DMS53 treated with DMSO at 0.1 percent for 48 hours (cell line): ENCODE data around the gene STXBP5L.
A peak's percentile ranks its signal among the peaks of the same experiment; 100 is the strongest.
"Not testable (repeated sequence)": the region's sequence is repeated elsewhere in the genome, so short reads cannot be mapped to it uniquely, and the experiment has no call there.

Experiments
- DNase-seq: peaks from one replicate; lab custom pipeline; 2025; ENCODE audit not compliant: unreplicated experiment; lab: John Stamatoyannopoulos, UW

STXBP5L gene

DNA sequence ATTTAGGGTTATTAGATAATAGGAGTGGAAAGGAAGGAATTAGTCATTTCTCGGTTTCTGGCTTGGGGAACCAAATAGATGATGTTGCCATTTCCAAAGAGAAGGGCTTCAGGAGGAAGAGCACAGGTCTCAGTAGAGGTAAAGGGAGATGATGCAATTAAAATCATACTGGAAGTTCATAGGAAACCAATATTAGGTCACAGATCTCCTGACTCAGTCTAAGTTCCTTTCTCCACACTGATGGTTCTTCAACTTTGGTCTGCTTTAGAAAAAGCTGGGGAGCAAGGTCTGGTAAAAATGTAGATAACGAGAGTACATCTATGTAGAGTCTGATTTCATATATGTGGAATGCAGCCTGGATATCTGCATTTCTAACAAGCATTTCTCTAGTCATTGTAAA, 506.9 kb downstream of the STXBP5L start:
- no peak for DNase-seq

DNA sequence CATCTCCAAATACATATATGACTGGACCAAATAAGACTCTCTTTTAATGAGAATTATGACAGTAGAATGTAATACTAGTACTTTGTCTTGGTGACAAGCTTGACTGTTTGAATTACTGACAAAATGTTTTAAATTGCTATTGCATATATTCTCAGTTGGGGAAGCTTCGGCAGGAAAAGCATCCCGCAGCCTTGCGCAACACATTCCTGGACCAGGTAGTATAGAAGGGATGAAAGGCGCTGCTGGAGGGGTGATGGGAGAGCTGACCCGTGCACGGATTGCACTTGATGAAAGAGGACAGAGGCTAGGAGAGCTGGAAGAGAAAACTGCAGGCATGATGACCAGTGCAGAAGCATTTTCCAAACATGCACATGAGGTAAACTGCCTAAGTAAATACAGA, 510.2 kb downstream of the STXBP5L start:
- no peak for DNase-seq

DNA sequence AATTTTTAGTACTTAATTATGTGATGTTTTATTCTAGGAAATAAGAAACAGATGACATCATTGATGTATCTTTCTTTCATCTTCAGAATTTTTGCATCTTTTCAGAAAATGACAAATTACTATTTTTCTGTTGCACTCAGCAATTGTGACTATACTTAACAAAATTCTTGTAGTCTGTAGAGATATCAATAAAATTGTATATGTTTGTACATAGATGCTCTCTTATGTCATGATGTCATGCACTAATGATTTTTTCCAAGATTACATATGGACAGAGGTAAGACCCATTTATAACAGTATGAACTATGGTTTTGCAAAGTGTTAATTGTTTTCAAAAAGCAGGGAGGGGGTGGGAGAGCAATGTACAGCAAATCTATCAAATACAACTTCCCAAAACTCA, 516.5 kb downstream of the STXBP5L start:
- no peak for DNase-seq

GRCh38 chr3:121430664-121431215, 522.7 kb downstream of the STXBP5L start:
- DNase-seq: no peak

GRCh38 chr3:121431726-121432517, 523.9 kb downstream of the STXBP5L start:
- peak; percentile 49 for DNase-seq

DNA sequence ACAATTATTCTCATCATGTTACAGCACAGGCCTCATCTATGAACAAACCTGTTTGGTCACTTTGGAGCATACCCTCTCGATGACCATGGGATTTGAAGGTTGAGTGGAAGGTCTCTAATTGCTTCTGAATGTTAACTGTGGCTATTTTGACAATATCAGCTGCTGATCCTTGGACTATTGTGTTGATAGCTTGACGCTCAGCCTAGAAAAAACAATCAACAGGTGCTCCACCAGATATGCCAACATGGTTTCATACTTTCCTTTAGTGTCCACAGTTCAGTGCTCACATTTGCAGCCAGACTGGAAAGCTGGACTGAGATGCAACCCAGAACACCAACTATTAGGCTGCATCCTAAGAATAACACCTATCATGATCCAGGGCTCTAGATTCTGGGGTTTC, 528.1 kb downstream of the STXBP5L start:
- DNase-seq: no peak

DNA sequence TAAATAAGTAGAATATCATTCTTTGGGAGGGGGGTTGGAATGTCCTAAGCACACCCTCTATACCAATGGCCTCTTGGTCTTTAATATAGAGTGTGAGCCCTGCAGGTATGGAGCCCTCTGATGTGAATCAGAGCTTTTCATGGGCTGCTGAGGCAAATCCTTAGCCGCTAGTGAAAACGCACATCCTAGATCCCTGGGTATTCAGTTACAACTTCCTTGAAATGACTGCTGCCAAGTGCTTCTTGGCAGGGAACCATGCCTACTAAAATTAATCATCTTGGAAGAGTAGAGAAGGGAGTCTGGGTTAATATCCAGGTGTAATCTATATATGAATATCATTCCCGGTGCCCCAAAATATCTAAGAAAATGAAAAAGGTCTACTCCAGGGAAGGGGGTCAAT, 528.6 kb downstream of the STXBP5L start:
- DNase-seq: no peak

GRCh38 chr3:121443456-121443855, 535.5 kb downstream of the STXBP5L start:
- DNase-seq: no peak

DNA sequence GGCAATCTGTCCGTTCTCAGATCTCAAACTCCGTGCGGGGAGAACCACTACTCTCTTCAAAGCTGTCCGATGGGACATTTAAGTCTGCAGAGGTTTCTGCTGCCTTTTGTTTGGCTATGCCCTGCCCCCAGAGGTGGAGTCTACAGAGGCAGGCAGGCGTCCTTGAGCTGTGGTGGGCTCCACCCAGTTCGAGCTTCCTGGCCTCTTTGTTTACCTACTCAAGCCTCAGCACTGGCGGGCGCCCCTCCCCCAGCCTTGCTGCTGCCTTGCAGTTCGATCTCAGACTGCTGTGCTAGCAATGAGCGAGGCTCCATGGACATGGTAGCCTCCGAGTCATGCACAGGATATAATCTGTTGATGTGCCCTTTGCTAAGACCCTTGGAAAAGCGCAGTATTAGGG, 543.7 kb downstream of the STXBP5L start:
- DNase-seq: not testable (repeated sequence)

GRCh38 chr3:121462565-121462964, 554.6 kb downstream of the STXBP5L start:
- DNase-seq: no peak

DNA sequence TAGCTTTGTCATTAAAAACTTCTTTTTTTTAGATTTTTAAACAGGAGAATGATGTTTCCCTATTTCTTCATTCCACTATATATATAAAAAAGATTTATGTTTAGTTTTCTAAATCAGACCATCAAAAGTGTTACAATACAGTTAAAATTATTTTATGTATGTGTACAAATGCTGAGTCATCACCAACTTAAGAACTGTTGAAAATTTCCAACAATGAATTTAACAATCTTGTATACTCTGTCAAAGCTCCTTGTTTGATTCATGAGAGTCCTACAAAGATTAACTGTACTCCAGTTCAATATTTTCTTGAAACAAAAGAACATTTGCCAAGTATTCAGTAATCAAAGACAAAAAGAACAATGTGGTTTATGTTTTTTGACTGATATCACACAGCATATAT, 555.7 kb downstream of the STXBP5L start:
- no peak for DNase-seq

DNA sequence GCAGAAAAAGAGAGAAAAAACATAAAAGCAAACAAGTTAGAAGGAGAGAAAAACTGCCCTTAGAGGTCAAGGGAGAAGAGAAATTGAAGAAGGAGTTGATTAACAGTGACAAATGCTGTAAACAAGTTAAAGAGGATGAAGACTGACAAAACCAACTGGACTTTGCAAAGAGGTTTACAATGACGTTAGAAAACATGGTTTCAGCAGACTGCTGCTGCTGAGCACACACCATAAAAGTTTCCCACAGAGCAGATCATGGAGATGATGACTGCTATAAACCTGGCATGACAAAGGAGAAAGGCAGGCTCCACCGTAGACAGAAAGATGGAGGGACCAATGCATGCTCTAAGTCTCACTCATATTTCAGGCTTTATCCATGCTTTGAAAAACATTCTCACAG, 559.1 kb downstream of the STXBP5L start:
- DNase-seq: no peak

- no peak for DNase-seq
Observed at GRCh38 chr3:121473001-121473400, 565.0 kb downstream of the STXBP5L start.
